ENCODE measurements around the gene DLGAP5.

- TF ChIP-seq REST (IDR thresholded peaks at IDR 0.05; ENCODE audit: low read depth) (no peak), EP300 (IDR thresholded peaks at IDR 0.05; ENCODE audit: borderline replicate concordance) (no peak)
Measured at GRCh38 chr14:55142466-55142865, 48.9 kb downstream of the DLGAP5 start.
